ENCODE results near the gene FUT1.

Gene FUT1

GRCh38 chr19:48735031-48735615, 17.3 kb downstream of the FUT1 start:
- no peak for TF ChIP-seq CTCF (conservative IDR thresholded peaks at IDR 0.05)
- TF ChIP-seq ZFX (IDR thresholded peaks at IDR 0.05), result no peak
- no peak overlapping the region for H3K27ac ChIP-seq

- no peak for TF ChIP-seq CTCF (conservative IDR thresholded peaks at IDR 0.05)
- no peak for TF ChIP-seq ZFX (IDR thresholded peaks at IDR 0.05)
- H3K27ac ChIP-seq, result no peak overlapping the region
Measured at GRCh38 chr19:48734625-48735024, 17.8 kb downstream of the FUT1 start.

GRCh38 chr19:48731452-48731851, 21.0 kb downstream of the FUT1 start:
- TF ChIP-seq ZFX (IDR thresholded peaks at IDR 0.05) (no peak), CTCF (conservative IDR thresholded peaks at IDR 0.05) (no peak)
- H3K27ac ChIP-seq, result no peak overlapping the region

GRCh38 chr19:48728911-48729664, 23.4 kb downstream of the FUT1 start:
- TF ChIP-seq CTCF (conservative IDR thresholded peaks at IDR 0.05) (no peak), ZFX (IDR thresholded peaks at IDR 0.05) (no peak)
- H3K27ac ChIP-seq, result no peak overlapping the region

GRCh38 chr19:48726556-48726955, 25.9 kb downstream of the FUT1 start:
- TF ChIP-seq ZFX (IDR thresholded peaks at IDR 0.05) (no peak), CTCF (conservative IDR thresholded peaks at IDR 0.05) (no peak)
- H3K27ac ChIP-seq, result no peak overlapping the region

GRCh38 chr19:48724796-48725753, 27.4 kb downstream of the FUT1 start:
- no peak for TF ChIP-seq ZFX (IDR thresholded peaks at IDR 0.05)
- no peak for TF ChIP-seq CTCF (conservative IDR thresholded peaks at IDR 0.05)
- no peak overlapping the region for H3K27ac ChIP-seq

Measured in C4-2B (cell line).